ENCODE results near the gene SASH1. TPM values are rescaled to one million over a fixed set of nuclear protein-coding genes. Genes with fewer than 3 reads are reported as not detected.

Gene SASH1
- total RNA-seq, 1 experiment from 2014 or later: 27.4 TPM

DNA sequence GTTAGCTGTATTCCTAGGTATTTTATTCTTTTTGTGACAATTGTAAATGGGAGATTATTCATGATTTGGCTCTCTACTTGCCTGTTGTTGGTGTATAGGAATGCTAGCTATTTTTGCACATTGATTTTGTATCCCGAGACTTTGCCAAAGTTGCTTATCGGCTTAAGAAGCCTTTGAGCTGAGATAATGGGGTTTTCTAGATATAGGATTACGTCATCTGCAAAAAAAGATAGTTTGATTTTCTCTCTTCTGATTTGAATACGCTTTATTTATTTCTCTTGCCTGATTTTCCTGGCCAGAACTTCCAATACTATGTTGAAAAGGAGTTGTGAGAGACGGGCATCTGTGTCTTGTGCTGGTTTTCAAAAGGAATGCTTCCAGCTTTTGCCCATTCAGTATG is 241.0 kb downstream of the SASH1 start:
- H3K4me1 Mint-ChIP-seq: peaks cover 14% of the 10 kb centered on the region
- H3K36me3 Mint-ChIP-seq: peaks cover 66% of the 10 kb centered on the region
- ATAC-seq (no peak), DNase-seq (ENCODE audit: low spot score) (no peak)
- H3K9me3 Mint-ChIP-seq: peaks cover 71% of the 10 kb centered on the region
- H3K27me3 Mint-ChIP-seq (ENCODE audit: low read depth): peaks cover 22% of the 10 kb centered on the region; the same call in 1 of the 2 replicates
- H3K4me3 Mint-ChIP-seq: no peak overlapping the region
- POLR2A ChIA-PET: no interaction called here
- H3K27ac Mint-ChIP-seq: no peak overlapping the region
- CTCF ChIA-PET: interaction anchor here (0.6 kb wide), 1 partner anchor 1498 kb away, joined by 3 read pairs; no protein-coding TSS in a partner anchor
- TF ChIP-seq FOXP1 (CRISPR knock-in tag; IDR thresholded peaks at IDR 0.05; ENCODE audit: borderline replicate concordance) (no peak), EMX1 (CRISPR knock-in tag; IDR thresholded peaks at IDR 0.05) (no peak), RORB (CRISPR knock-in tag; IDR thresholded peaks at IDR 0.05) (no peak), ZNF671 (CRISPR knock-in tag; IDR thresholded peaks at IDR 0.05) (no peak), ZNF138 (CRISPR knock-in tag; conservative IDR thresholded peaks at IDR 0.05) (no peak), TP53 (CRISPR knock-in tag; IDR thresholded peaks at IDR 0.05) (no peak), ELF4 (CRISPR knock-in tag; IDR thresholded peaks at IDR 0.05; ENCODE audit: low read depth) (no peak), GRHL2 (CRISPR knock-in tag; IDR thresholded peaks at IDR 0.05; ENCODE audit: insufficient replicate concordance, severe bottlenecking) (no peak), SP1 (CRISPR knock-in tag; conservative IDR thresholded peaks at IDR 0.05) (no peak)
- TF ChIP-seq, protein P1, sequence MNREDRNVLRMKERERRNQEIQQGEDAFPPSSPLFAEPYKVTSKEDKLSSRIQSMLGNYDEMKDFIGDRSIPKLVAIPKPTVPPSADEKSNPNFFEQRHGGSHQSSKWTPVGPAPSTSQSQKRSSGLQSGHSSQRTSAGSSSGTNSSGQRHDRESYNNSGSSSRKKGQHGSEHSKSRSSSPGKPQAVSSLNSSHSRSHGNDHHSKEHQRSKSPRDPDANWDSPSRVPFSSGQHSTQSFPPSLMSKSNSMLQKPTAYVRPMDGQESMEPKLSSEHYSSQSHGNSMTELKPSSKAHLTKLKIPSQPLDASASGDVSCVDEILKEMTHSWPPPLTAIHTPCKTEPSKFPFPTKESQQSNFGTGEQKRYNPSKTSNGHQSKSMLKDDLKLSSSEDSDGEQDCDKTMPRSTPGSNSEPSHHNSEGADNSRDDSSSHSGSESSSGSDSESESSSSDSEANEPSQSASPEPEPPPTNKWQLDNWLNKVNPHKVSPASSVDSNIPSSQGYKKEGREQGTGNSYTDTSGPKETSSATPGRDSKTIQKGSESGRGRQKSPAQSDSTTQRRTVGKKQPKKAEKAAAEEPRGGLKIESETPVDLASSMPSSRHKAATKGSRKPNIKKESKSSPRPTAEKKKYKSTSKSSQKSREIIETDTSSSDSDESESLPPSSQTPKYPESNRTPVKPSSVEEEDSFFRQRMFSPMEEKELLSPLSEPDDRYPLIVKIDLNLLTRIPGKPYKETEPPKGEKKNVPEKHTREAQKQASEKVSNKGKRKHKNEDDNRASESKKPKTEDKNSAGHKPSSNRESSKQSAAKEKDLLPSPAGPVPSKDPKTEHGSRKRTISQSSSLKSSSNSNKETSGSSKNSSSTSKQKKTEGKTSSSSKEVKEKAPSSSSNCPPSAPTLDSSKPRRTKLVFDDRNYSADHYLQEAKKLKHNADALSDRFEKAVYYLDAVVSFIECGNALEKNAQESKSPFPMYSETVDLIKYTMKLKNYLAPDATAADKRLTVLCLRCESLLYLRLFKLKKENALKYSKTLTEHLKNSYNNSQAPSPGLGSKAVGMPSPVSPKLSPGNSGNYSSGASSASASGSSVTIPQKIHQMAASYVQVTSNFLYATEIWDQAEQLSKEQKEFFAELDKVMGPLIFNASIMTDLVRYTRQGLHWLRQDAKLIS (CRISPR knock-in tag; IDR thresholded peaks at IDR 0.05; ENCODE audit: borderline replicate concordance): no peak
- TF ChIP-seq, protein P2, sequence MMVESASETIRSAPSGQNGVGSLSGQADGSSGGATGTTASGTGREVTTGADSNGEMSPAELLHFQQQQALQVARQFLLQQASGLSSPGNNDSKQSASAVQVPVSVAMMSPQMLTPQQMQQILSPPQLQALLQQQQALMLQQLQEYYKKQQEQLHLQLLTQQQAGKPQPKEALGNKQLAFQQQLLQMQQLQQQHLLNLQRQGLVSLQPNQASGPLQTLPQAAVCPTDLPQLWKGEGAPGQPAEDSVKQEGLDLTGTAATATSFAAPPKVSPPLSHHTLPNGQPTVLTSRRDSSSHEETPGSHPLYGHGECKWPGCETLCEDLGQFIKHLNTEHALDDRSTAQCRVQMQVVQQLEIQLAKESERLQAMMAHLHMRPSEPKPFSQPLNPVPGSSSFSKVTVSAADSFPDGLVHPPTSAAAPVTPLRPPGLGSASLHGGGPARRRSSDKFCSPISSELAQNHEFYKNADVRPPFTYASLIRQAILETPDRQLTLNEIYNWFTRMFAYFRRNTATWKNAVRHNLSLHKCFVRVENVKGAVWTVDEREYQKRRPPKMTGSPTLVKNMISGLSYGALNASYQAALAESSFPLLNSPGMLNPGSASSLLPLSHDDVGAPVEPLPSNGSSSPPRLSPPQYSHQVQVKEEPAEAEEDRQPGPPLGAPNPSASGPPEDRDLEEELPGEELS (CRISPR knock-in tag; IDR thresholded peaks at IDR 0.05): no peak
- TF ChIP-seq, protein P3, sequence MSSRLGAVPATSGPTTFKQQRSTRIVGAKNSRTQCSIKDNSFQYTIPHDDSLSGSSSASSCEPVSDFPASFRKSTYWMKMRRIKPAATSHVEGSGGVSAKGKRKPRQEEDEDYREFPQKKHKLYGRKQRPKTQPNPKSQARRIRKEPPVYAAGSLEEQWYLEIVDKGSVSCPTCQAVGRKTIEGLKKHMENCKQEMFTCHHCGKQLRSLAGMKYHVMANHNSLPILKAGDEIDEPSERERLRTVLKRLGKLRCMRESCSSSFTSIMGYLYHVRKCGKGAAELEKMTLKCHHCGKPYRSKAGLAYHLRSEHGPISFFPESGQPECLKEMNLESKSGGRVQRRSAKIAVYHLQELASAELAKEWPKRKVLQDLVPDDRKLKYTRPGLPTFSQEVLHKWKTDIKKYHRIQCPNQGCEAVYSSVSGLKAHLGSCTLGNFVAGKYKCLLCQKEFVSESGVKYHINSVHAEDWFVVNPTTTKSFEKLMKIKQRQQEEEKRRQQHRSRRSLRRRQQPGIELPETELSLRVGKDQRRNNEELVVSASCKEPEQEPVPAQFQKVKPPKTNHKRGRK (CRISPR knock-in tag; IDR thresholded peaks at IDR 0.05; ENCODE audit: borderline replicate concordance): no peak
- TF ChIP-seq, protein P4, sequence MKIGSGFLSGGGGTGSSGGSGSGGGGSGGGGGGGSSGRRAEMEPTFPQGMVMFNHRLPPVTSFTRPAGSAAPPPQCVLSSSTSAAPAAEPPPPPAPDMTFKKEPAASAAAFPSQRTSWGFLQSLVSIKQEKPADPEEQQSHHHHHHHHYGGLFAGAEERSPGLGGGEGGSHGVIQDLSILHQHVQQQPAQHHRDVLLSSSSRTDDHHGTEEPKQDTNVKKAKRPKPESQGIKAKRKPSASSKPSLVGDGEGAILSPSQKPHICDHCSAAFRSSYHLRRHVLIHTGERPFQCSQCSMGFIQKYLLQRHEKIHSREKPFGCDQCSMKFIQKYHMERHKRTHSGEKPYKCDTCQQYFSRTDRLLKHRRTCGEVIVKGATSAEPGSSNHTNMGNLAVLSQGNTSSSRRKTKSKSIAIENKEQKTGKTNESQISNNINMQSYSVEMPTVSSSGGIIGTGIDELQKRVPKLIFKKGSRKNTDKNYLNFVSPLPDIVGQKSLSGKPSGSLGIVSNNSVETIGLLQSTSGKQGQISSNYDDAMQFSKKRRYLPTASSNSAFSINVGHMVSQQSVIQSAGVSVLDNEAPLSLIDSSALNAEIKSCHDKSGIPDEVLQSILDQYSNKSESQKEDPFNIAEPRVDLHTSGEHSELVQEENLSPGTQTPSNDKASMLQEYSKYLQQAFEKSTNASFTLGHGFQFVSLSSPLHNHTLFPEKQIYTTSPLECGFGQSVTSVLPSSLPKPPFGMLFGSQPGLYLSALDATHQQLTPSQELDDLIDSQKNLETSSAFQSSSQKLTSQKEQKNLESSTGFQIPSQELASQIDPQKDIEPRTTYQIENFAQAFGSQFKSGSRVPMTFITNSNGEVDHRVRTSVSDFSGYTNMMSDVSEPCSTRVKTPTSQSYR (CRISPR knock-in tag; IDR thresholded peaks at IDR 0.05): no peak
- TF ChIP-seq, protein P5, sequence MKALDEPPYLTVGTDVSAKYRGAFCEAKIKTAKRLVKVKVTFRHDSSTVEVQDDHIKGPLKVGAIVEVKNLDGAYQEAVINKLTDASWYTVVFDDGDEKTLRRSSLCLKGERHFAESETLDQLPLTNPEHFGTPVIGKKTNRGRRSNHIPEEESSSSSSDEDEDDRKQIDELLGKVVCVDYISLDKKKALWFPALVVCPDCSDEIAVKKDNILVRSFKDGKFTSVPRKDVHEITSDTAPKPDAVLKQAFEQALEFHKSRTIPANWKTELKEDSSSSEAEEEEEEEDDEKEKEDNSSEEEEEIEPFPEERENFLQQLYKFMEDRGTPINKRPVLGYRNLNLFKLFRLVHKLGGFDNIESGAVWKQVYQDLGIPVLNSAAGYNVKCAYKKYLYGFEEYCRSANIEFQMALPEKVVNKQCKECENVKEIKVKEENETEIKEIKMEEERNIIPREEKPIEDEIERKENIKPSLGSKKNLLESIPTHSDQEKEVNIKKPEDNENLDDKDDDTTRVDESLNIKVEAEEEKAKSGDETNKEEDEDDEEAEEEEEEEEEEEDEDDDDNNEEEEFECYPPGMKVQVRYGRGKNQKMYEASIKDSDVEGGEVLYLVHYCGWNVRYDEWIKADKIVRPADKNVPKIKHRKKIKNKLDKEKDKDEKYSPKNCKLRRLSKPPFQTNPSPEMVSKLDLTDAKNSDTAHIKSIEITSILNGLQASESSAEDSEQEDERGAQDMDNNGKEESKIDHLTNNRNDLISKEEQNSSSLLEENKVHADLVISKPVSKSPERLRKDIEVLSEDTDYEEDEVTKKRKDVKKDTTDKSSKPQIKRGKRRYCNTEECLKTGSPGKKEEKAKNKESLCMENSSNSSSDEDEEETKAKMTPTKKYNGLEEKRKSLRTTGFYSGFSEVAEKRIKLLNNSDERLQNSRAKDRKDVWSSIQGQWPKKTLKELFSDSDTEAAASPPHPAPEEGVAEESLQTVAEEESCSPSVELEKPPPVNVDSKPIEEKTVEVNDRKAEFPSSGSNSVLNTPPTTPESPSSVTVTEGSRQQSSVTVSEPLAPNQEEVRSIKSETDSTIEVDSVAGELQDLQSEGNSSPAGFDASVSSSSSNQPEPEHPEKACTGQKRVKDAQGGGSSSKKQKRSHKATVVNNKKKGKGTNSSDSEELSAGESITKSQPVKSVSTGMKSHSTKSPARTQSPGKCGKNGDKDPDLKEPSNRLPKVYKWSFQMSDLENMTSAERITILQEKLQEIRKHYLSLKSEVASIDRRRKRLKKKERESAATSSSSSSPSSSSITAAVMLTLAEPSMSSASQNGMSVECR (CRISPR knock-in tag; IDR thresholded peaks at IDR 0.05; ENCODE audit: borderline replicate concordance): no peak
- TF ChIP-seq, protein P6, sequence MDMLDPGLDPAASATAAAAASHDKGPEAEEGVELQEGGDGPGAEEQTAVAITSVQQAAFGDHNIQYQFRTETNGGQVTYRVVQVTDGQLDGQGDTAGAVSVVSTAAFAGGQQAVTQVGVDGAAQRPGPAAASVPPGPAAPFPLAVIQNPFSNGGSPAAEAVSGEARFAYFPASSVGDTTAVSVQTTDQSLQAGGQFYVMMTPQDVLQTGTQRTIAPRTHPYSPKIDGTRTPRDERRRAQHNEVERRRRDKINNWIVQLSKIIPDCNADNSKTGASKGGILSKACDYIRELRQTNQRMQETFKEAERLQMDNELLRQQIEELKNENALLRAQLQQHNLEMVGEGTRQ (CRISPR knock-in tag; IDR thresholded peaks at IDR 0.05): no peak
- TF ChIP-seq, protein P7, sequence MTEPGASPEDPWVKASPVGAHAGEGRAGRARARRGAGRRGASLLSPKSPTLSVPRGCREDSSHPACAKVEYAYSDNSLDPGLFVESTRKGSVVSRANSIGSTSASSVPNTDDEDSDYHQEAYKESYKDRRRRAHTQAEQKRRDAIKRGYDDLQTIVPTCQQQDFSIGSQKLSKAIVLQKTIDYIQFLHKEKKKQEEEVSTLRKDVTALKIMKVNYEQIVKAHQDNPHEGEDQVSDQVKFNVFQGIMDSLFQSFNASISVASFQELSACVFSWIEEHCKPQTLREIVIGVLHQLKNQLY (CRISPR knock-in tag; IDR thresholded peaks at IDR 0.05): no peak
- TF ChIP-seq, protein P8, sequence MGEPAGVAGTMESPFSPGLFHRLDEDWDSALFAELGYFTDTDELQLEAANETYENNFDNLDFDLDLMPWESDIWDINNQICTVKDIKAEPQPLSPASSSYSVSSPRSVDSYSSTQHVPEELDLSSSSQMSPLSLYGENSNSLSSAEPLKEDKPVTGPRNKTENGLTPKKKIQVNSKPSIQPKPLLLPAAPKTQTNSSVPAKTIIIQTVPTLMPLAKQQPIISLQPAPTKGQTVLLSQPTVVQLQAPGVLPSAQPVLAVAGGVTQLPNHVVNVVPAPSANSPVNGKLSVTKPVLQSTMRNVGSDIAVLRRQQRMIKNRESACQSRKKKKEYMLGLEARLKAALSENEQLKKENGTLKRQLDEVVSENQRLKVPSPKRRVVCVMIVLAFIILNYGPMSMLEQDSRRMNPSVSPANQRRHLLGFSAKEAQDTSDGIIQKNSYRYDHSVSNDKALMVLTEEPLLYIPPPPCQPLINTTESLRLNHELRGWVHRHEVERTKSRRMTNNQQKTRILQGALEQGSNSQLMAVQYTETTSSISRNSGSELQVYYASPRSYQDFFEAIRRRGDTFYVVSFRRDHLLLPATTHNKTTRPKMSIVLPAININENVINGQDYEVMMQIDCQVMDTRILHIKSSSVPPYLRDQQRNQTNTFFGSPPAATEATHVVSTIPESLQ (CRISPR knock-in tag; IDR thresholded peaks at IDR 0.05): no peak

Measured in WTC11 (cell line).